H1 (cell line): ENCODE measurements around the gene GNLY. TPM values are rescaled to one million over a fixed set of nuclear protein-coding genes. Genes with fewer than 3 reads are reported as not detected.
"Not testable (repeated sequence)": the region's sequence is repeated elsewhere in the genome, so short reads cannot be mapped to it uniquely, and the experiment has no call there.

Experiments used
- CTCF ChIA-PET: fragments of 300-600 bp; sonication (Branson Sonifier 250); formaldehyde crosslinking; loops from one replicate; lab custom pipeline; 2021; ENCODE audit not compliant: partially characterized antibody; lab: Charles Lee
- POLR2A ChIA-PET: fragments of 300-600 bp; sonication (Branson Sonifier 250); formaldehyde crosslinking; loops from one replicate; lab custom pipeline; 2021; ENCODE audit warnings: inconsistent platforms; ENCODE audit not compliant: partially characterized antibody; lab: Charles Lee
- DNase-seq, 2 experiments: peaks; one replicate each; pipeline versions ENCODE4 v3.0.0 to v3.0.0-alpha.2; 2010 to 2022; ENCODE audit warnings: low spot score in 2 of 2, low read depth in 1 of 2, mixed read lengths in 1 of 2
- FAIRE-seq: peaks from 2 replicates; lab custom pipeline; 2011; peaks lifted over from hg19 to GRCh38; lab: Jason Lieb, UNC
- H2AFZ ChIP-seq: 2 replicates; pipeline ENCODE4 v1.8.1; 2012; ENCODE audit warnings: low read length, inconsistent platforms
- H2AK5ac ChIP-seq: 2 replicates; pipeline ENCODE4 v1.6.1; 2013; ENCODE audit warnings: low read depth, low read length
- H2BK120ac ChIP-seq: replicated peaks from 2 replicates; pipeline ENCODE3; 2013; ENCODE audit warnings: low read depth, low read length, inconsistent platforms
- H2BK12ac ChIP-seq: 2 replicates; pipeline ENCODE4 v1.6.1; 2013; ENCODE audit warnings: low read depth, low read length
- H2BK15ac ChIP-seq: 2 replicates; pipeline ENCODE4 v1.6.1; 2013; ENCODE audit warnings: low read length
- H2BK20ac ChIP-seq: 2 replicates; pipeline ENCODE4 v1.6.1; 2013; ENCODE audit warnings: low read length
- H2BK5ac ChIP-seq: 2 replicates; pipeline ENCODE4 v1.6.1; 2013; ENCODE audit warnings: low read depth, low read length
- H3K14ac ChIP-seq: 2 replicates; pipeline ENCODE4 v1.6.1; 2013; ENCODE audit warnings: inconsistent platforms; ENCODE audit not compliant: insufficient read length
- H3K18ac ChIP-seq: 2 replicates; pipeline ENCODE4 v1.6.1; 2013; ENCODE audit warnings: low read length; ENCODE audit errors: extremely low read depth
- H3K23ac ChIP-seq: 2 replicates; pipeline ENCODE4 v1.6.1; 2013; ENCODE audit warnings: inconsistent platforms; ENCODE audit not compliant: insufficient read length
- H3K23me2 ChIP-seq: 2 replicates; pipeline ENCODE4 v1.6.1; 2013; ENCODE audit warnings: low read depth, low read length
- H3K27ac ChIP-seq: 2 replicates; pipeline ENCODE4 v1.6.1; 2011; ENCODE audit warnings: low read depth, low read length, inconsistent platforms
- H3K27me3 ChIP-seq, 4 experiments: replicated peaks in 1 of 4; 1 replicate in 1 of 4; 2 replicates in 3 of 4; pipeline versions ENCODE4 v1.6.1 to v1.8.1; 2011 to 2013; ENCODE audit warnings: low read length in 3 of 4, mild to moderate bottlenecking in 3 of 4, inconsistent platforms in 2 of 4, mixed read lengths in 2 of 4, moderate library complexity in 1 of 4; ENCODE audit not compliant: control insufficient read depth in 3 of 4, insufficient read depth in 3 of 4; ENCODE audit errors: extremely low read depth in 1 of 4
- H3K36me3 ChIP-seq, 4 experiments: 2 replicates each; pipeline versions ENCODE4 v1.6.1 to v1.8.1; 2011 to 2013; ENCODE audit warnings: mild to moderate bottlenecking in 4 of 4, low read length in 3 of 4, moderate library complexity in 2 of 4, control low read depth in 1 of 4, inconsistent platforms in 1 of 4; ENCODE audit not compliant: insufficient read depth in 4 of 4, control insufficient read depth in 2 of 4
- H3K4ac ChIP-seq: replicated peaks from 2 replicates; pipeline ENCODE3; 2013; ENCODE audit warnings: low read length, low read depth, mixed read lengths, inconsistent platforms; ENCODE audit not compliant: insufficient read length
- H3K4me1 ChIP-seq, 4 experiments: replicated peaks in 1 of 4; 1 replicate in 1 of 4; 2 replicates in 3 of 4; pipeline versions ENCODE4 v1.6.1 to v1.8.1; 2011 to 2013; ENCODE audit warnings: low read length in 3 of 4, inconsistent platforms in 2 of 4, mixed read lengths in 1 of 4; ENCODE audit not compliant: insufficient read depth in 4 of 4, control insufficient read depth in 3 of 4
- H3K4me2 ChIP-seq, 2 experiments: 2 replicates each; pipeline versions ENCODE4 v1.6.1 to v1.8.1; 2011 to 2013; ENCODE audit warnings: low read depth in 2 of 2, low read length in 2 of 2, control low read depth in 1 of 2, inconsistent platforms in 1 of 2, mild to moderate bottlenecking in 1 of 2; ENCODE audit not compliant: insufficient read depth in 1 of 2
- H3K4me3 ChIP-seq, 4 experiments: fragments of 200-600, 300-600 bp in 1 of 4; sonication (generic), shearing (Covaris generic), sonication (Bioruptor Twin) in 1 of 4; 2 replicates each; pipeline versions ENCODE4 v1.5.1 to v1.8.1; 2011 to 2016; ENCODE audit warnings: low read length in 4 of 4, low read depth in 3 of 4, control low read depth in 2 of 4, inconsistent platforms in 2 of 4, mild to moderate bottlenecking in 2 of 4, mixed read lengths in 1 of 4, moderate library complexity in 1 of 4; ENCODE audit not compliant: insufficient read depth in 2 of 4; ENCODE audit errors: extremely low read depth in 1 of 4
- H3K56ac ChIP-seq: replicated peaks from 2 replicates; pipeline ENCODE3; 2013; ENCODE audit warnings: low read depth, mild to moderate bottlenecking, mixed read lengths, low read length, inconsistent platforms; ENCODE audit not compliant: insufficient read length
- H3K79me1 ChIP-seq: 2 replicates; pipeline ENCODE4 v1.6.1; 2013; ENCODE audit warnings: low read depth, low read length, control low read depth
- H3K79me2 ChIP-seq, 2 experiments: 2 replicates each; pipeline versions ENCODE4 v1.6.1 to v1.8.1; 2012 to 2013; ENCODE audit warnings: low read length in 2 of 2, mild to moderate bottlenecking in 2 of 2, inconsistent platforms in 1 of 2; ENCODE audit not compliant: insufficient read depth in 2 of 2, control insufficient read depth in 1 of 2
- H3K9ac ChIP-seq, 4 experiments: replicated peaks in 1 of 4; 1 replicate in 1 of 4; 2 replicates in 3 of 4; pipeline versions ENCODE4 v1.6.1 to v1.8.1; 2011 to 2013; ENCODE audit warnings: low read depth in 3 of 4, low read length in 3 of 4, control low read depth in 2 of 4, mild to moderate bottlenecking in 2 of 4, moderate library complexity in 2 of 4, inconsistent platforms in 1 of 4; ENCODE audit errors: extremely low read depth in 1 of 4
- H3K9me3 ChIP-seq, 2 experiments: 2 replicates each; pipeline versions ENCODE4 v1.6.1 to v1.8.1; 2012 to 2013; ENCODE audit warnings: mild to moderate bottlenecking in 2 of 2, moderate library complexity in 2 of 2, control low read depth in 1 of 2, inconsistent platforms in 1 of 2, low read depth in 1 of 2, low read length in 1 of 2, mixed read lengths in 1 of 2; ENCODE audit not compliant: insufficient read depth in 2 of 2
- H4K20me1 ChIP-seq, 2 experiments: replicated peaks in 1 of 2; 2 replicates each; pipeline versions ENCODE3 to v1.8.1; 2011 to 2013; ENCODE audit warnings: inconsistent platforms in 2 of 2, low read length in 2 of 2, mild to moderate bottlenecking in 1 of 2; ENCODE audit not compliant: insufficient read depth in 2 of 2, control insufficient read depth in 1 of 2
- H4K5ac ChIP-seq: 2 replicates; pipeline ENCODE4 v1.6.1; 2013; ENCODE audit warnings: low read length, low read depth, mixed read lengths, inconsistent platforms; ENCODE audit not compliant: insufficient read length
- H4K8ac ChIP-seq: 2 replicates; pipeline ENCODE4 v1.8.0; 2013; ENCODE audit warnings: mild to moderate bottlenecking, moderate library complexity, low read length, inconsistent platforms; ENCODE audit not compliant: insufficient read depth; ENCODE audit errors: extremely low read depth
- H4K91ac ChIP-seq: replicated peaks from 2 replicates; pipeline ENCODE3; 2013; ENCODE audit warnings: low read length, mixed read lengths, inconsistent platforms; ENCODE audit not compliant: insufficient read length
- WGBS, 2 experiments: shearing (Covaris generic) in 1 of 2; methylation state at CpG; one replicate each; pipeline versions ENCODE4 v1.1.6 to v1.1.7; 2013 to 2015; ENCODE audit warnings: low lambda C conversion rate in 2 of 2, mixed read lengths in 2 of 2, inconsistent platforms in 1 of 2, low coverage in 1 of 2, missing lambda C conversion rate in 1 of 2; ENCODE audit not compliant: insufficient replicate concordance in 2 of 2, insufficient coverage in 1 of 2, insufficient read length in 1 of 2; ENCODE audit errors: extremely low coverage in 1 of 2, missing lambda C conversion rate in 1 of 2; 5-methylcytosine and 5-hydroxymethylcytosine counted together
- polyA plus RNA-seq, 7 experiments: library from polyadenylated mRNA; depleted of rRNA in 3 of 7; stranded (reverse) in 5 of 7; unstranded in 2 of 7; fragments of >200 nt in 5 of 7; fragments of 200-250 nt in 2 of 7; gene quantifications; 1 replicate in 5 of 7; 2 replicates in 1 of 7; 4 replicates in 1 of 7; pipeline versions ENCODE4 v1.2.1 to v1.2.3, GENCODE V29; 2011 to 2013; ENCODE audit warnings: missing spikeins in 2 of 7, mixed read lengths in 2 of 7
- total RNA-seq: library from RNA; stranded (reverse); fragmentation: NEBNext Ultra II Directional; extraction: Animal tissue kit (Norgen Biotek cat#: 25700); gene quantifications from 2 replicates; pipeline ENCODE4 v1.2.1, GENCODE V29; 2021

GNLY gene
- total and polyA plus RNA-seq, 2 of the 8 experiments (the other 6 are each of a cell fraction or from before 2014, with no cell fraction given) = 0.03 TPM; not detected in 1

- H3K23me2 ChIP-seq, H3K27me3 ChIP-seq, DNase-seq, H3K18ac ChIP-seq, H2AK5ac ChIP-seq, H3K9ac ChIP-seq, H2BK5ac ChIP-seq, H3K79me2 ChIP-seq, H2BK15ac ChIP-seq, H4K5ac ChIP-seq, H2AFZ ChIP-seq, H3K4ac ChIP-seq, H2BK20ac ChIP-seq, H3K4me1 ChIP-seq, H3K27ac ChIP-seq, H2BK12ac ChIP-seq, H4K91ac ChIP-seq, H3K23ac ChIP-seq, H3K79me1 ChIP-seq, H3K14ac ChIP-seq, FAIRE-seq, H4K8ac ChIP-seq, H3K9me3 ChIP-seq, H3K56ac ChIP-seq, H3K4me2 ChIP-seq, H4K20me1 ChIP-seq, H2BK120ac ChIP-seq, H3K4me3 ChIP-seq: not testable (repeated sequence)
- H3K36me3 ChIP-seq = peaks cover 0 to 15% (median 4%) of the 10 kb centered on the region in 4 experiments; a peak in 6 of 8 replicates
- ChIA-PET CTCF (interaction anchor here (1.2 to 5.8 kb wide), 6 partner anchors 8 to 158 kb away, joined by 3 to 38 read pairs (median 7); no protein-coding TSS in a partner anchor), POLR2A (interaction anchor here (1.1 to 2.0 kb wide), 4 partner anchors 9 to 40 kb away, joined by 3 to 5 read pairs (median 4); no protein-coding TSS in a partner anchor)
- WGBS, 2 experiments = 96% methylated on average over 4 of the region's 4 CpGs; no CpG with 5 or more reads in 1 of the 2 experiments
Observed at GRCh38 chr2:85657399-85657798, 36.8 kb upstream of the GNLY start.
